ENCODE results near the gene CPTP. TPM values are rescaled to one million over a fixed set of nuclear protein-coding genes. Genes with fewer than 3 reads are reported as not detected.

CPTP gene
- total and polyA plus RNA-seq, 2 of the 13 experiments (the other 11 are each of a cell fraction or from before 2014, with no cell fraction given) = 5.5 to 9.3 TPM

DNA sequence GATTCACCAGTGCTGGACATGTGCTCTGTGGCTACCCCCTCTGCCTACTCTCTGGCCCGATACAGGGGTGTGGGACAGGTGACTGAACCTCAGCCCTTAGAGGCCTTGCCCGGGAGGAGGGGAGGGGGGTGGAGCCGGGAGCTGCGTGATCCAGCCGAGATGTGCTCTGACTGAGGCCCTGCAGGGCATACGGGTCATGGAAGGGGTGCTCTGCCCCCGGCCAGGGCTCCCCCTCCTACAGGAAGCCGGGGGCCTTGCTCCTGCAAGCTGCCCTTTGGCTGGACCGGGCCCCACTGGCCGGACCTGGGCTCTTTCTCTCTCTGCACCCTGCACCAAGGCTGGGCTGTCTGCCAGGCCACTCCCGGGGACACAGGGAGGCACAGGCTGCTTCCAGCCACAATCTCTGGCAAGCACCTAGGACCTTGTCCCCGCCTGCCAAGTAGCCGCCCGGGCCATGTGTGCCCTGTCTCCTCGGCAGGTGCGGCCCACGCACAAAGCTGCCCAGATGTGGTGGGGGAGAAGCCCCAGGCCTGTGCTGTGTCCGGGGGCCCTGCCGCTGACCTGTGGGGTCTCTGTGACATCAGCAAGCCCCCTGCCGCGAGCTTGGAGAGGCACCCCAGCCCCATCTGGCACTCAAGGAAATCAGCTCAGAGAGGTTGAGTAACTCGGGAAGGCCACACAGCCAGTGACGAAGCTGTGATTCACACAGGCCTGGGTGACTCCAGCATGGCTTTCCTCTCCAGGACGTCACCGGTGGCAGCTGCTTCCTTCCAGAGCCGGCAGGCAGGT lies 42.9 kb upstream of the CPTP start (continued):
- TF ChIP-seq, protein P1, sequence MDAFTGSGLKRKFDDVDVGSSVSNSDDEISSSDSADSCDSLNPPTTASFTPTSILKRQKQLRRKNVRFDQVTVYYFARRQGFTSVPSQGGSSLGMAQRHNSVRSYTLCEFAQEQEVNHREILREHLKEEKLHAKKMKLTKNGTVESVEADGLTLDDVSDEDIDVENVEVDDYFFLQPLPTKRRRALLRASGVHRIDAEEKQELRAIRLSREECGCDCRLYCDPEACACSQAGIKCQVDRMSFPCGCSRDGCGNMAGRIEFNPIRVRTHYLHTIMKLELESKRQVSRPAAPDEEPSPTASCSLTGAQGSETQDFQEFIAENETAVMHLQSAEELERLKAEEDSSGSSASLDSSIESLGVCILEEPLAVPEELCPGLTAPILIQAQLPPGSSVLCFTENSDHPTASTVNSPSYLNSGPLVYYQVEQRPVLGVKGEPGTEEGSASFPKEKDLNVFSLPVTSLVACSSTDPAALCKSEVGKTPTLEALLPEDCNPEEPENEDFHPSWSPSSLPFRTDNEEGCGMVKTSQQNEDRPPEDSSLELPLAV (CRISPR knock-in tag; conservative IDR thresholded peaks at IDR 0.05; ENCODE audit: low read depth) = no peak
- TF ChIP-seq, protein P2, sequence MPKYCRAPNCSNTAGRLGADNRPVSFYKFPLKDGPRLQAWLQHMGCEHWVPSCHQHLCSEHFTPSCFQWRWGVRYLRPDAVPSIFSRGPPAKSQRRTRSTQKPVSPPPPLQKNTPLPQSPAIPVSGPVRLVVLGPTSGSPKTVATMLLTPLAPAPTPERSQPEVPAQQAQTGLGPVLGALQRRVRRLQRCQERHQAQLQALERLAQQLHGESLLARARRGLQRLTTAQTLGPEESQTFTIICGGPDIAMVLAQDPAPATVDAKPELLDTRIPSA (CRISPR knock-in tag; IDR thresholded peaks at IDR 0.05; ENCODE audit: borderline replicate concordance) = no peak
- TF ChIP-seq ZNF703 (CRISPR knock-in tag; IDR thresholded peaks at IDR 0.05; ENCODE audit: borderline replicate concordance) = no peak
- TF ChIP-seq ELF3 (CRISPR knock-in tag; IDR thresholded peaks at IDR 0.05) = peak; percentile 54
- TF ChIP-seq RBFOX2 (IDR thresholded peaks at IDR 0.05; ENCODE audit: low read depth, low read length) = peak; percentile 69
- no peak for TF ChIP-seq SP2 (CRISPR knock-in tag; IDR thresholded peaks at IDR 0.05)
- peak; percentile 46 to 65; a peak in 2 of 4 replicates for TF ChIP-seq EP300 (IDR thresholded peaks at IDR 0.05; ENCODE audit: low read depth in 2 of 2, low read length in 2 of 2)
- TF ChIP-seq EP300 (CRISPR knock-in tag; IDR thresholded peaks at IDR 0.05; ENCODE audit: borderline replicate concordance) = no peak
- peak; percentile 78 for TF ChIP-seq SP5 (CRISPR knock-in tag; IDR thresholded peaks at IDR 0.05; ENCODE audit: borderline replicate concordance, low read depth)
- no peak for TF ChIP-seq RFX1 (IDR thresholded peaks at IDR 0.05)
- TF ChIP-seq KDM1A (CRISPR knock-in tag; IDR thresholded peaks at IDR 0.05) = peak; percentile 89
- TF ChIP-seq, protein P3, sequence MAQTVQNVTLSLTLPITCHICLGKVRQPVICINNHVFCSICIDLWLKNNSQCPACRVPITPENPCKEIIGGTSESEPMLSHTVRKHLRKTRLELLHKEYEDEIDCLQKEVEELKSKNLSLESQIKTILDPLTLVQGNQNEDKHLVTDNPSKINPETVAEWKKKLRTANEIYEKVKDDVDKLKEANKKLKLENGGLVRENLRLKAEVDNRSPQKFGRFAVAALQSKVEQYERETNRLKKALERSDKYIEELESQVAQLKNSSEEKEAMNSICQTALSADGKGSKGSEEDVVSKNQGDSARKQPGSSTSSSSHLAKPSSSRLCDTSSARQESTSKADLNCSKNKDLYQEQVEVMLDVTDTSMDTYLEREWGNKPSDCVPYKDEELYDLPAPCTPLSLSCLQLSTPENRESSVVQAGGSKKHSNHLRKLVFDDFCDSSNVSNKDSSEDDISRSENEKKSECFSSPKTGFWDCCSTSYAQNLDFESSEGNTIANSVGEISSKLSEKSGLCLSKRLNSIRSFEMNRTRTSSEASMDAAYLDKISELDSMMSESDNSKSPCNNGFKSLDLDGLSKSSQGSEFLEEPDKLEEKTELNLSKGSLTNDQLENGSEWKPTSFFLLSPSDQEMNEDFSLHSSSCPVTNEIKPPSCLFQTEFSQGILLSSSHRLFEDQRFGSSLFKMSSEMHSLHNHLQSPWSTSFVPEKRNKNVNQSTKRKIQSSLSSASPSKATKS (CRISPR knock-in tag; IDR thresholded peaks at IDR 0.05) = no peak
- peak; percentile 76 for TF ChIP-seq ZFP36 (IDR thresholded peaks at IDR 0.05; ENCODE audit: borderline replicate concordance, low read depth, low read length, partially characterized antibody)
- TF ChIP-seq REPIN1 (CRISPR knock-in tag; IDR thresholded peaks at IDR 0.05; ENCODE audit: borderline replicate concordance, low read depth) = peak; percentile 72; the same call in 1 of the 2 replicates
- TF ChIP-seq ZSCAN29 (CRISPR knock-in tag; conservative IDR thresholded peaks at IDR 0.05) = peak; percentile 83
- TF ChIP-seq GATA4 (IDR thresholded peaks at IDR 0.05; ENCODE audit: borderline replicate concordance, low read depth) = no peak
- TF ChIP-seq RCOR2 (CRISPR knock-in tag; IDR thresholded peaks at IDR 0.05) = peak; percentile 75
- TF ChIP-seq, protein P4, sequence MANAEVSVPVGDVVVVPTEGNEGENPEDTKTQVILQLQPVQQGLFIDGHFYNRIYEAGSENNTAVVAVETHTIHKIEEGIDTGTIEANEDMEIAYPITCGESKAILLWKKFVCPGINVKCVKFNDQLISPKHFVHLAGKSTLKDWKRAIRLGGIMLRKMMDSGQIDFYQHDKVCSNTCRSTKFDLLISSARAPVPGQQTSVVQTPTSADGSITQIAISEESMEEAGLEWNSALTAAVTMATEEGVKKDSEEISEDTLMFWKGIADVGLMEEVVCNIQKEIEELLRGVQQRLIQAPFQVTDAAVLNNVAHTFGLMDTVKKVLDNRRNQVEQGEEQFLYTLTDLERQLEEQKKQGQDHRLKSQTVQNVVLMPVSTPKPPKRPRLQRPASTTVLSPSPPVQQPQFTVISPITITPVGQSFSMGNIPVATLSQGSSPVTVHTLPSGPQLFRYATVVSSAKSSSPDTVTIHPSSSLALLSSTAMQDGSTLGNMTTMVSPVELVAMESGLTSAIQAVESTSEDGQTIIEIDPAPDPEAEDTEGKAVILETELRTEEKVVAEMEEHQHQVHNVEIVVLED (CRISPR knock-in tag; IDR thresholded peaks at IDR 0.05; ENCODE audit: borderline replicate concordance) = peak; percentile 50; the same call in 1 of the 2 replicates
- no peak for TF ChIP-seq MTF1 (CRISPR knock-in tag; IDR thresholded peaks at IDR 0.05)
- TF ChIP-seq SPEN (CRISPR knock-in tag; IDR thresholded peaks at IDR 0.05; ENCODE audit: low read depth) = peak; percentile 69
- no peak for TF ChIP-seq NR1H2 (CRISPR knock-in tag; IDR thresholded peaks at IDR 0.05; ENCODE audit: borderline replicate concordance, low read depth)
- TF ChIP-seq AGO2 (optimal IDR thresholded peaks at IDR 0.05; ENCODE audit: low read depth, low read length) = no peak
- TF ChIP-seq SAFB2 (CRISPR knock-in tag; IDR thresholded peaks at IDR 0.05; ENCODE audit: borderline replicate concordance, low read depth) = no peak; the same call in 1 of the 2 replicates
- TF ChIP-seq KDM5A (IDR thresholded peaks at IDR 0.05; ENCODE audit: borderline replicate concordance, low read length) = no peak
- no peak for TF ChIP-seq ZNF354B (CRISPR knock-in tag; IDR thresholded peaks at IDR 0.05)
